ENCODE measurements around the gene LDLRAP1.

DNA sequence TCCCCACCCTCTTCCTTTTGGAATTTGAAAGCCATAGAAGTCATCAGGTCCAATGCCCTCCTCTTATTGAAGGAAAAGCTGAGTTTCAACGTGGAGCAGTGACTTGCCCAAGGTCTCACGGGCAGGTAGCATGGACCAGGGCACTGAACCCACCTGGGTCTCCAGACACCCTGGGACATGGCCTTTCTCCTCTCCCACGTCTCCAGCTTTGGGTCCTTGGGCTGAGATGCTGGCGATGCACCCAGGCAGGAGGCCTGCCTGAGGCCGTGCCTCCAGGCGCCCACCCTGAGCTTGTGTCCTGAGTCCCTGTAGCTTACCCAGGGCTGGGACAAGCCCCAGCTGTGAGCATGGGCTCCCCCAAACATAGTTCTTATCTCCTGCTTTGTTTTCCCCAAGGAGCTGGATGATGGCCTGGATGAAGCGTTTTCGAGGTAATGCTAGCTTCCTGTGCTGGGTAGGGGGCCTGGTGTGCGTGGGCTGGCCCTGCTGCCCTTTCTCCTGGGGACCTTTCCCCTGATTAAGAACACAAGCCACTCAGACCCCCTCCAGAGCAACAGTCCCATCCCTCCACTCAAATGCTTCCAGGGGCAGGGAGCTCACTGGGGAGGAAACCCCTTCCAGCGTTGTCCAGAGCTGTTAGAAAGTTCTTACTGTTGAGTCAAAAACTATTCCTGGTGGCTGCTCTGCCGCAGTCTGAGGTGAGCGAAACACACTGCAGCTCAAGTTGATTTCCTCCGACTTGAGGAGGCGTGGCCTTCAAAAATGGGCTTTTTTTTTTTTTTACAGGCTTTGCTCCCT, 21.6 kb downstream of the LDLRAP1 start:
- TF ChIP-seq, protein P1, sequence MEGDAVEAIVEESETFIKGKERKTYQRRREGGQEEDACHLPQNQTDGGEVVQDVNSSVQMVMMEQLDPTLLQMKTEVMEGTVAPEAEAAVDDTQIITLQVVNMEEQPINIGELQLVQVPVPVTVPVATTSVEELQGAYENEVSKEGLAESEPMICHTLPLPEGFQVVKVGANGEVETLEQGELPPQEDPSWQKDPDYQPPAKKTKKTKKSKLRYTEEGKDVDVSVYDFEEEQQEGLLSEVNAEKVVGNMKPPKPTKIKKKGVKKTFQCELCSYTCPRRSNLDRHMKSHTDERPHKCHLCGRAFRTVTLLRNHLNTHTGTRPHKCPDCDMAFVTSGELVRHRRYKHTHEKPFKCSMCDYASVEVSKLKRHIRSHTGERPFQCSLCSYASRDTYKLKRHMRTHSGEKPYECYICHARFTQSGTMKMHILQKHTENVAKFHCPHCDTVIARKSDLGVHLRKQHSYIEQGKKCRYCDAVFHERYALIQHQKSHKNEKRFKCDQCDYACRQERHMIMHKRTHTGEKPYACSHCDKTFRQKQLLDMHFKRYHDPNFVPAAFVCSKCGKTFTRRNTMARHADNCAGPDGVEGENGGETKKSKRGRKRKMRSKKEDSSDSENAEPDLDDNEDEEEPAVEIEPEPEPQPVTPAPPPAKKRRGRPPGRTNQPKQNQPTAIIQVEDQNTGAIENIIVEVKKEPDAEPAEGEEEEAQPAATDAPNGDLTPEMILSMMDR (IDR thresholded peaks at IDR 0.05; ENCODE audit: insufficient read depth, low read length, poor library complexity, severe bottlenecking): no peak
- no peak for TF ChIP-seq EZH2phosphoT487 (conservative IDR thresholded peaks at IDR 0.05; ENCODE audit: low read length)
